GM18909 (cell line): ENCODE measurements around the gene CEACAM19.
"Not testable (repeated sequence)": the region's sequence is repeated elsewhere in the genome, so short reads cannot be mapped to it uniquely, and the experiment has no call there.

Source experiments
- ATAC-seq: cut with Tn5 transposase; IDR thresholded peaks from one replicate; pipeline ENCODE4 v1.9.1; 2021; ENCODE audit warnings: mild to moderate bottlenecking; ENCODE audit not compliant: unreplicated experiment, poor library complexity

Gene CEACAM19

DNA sequence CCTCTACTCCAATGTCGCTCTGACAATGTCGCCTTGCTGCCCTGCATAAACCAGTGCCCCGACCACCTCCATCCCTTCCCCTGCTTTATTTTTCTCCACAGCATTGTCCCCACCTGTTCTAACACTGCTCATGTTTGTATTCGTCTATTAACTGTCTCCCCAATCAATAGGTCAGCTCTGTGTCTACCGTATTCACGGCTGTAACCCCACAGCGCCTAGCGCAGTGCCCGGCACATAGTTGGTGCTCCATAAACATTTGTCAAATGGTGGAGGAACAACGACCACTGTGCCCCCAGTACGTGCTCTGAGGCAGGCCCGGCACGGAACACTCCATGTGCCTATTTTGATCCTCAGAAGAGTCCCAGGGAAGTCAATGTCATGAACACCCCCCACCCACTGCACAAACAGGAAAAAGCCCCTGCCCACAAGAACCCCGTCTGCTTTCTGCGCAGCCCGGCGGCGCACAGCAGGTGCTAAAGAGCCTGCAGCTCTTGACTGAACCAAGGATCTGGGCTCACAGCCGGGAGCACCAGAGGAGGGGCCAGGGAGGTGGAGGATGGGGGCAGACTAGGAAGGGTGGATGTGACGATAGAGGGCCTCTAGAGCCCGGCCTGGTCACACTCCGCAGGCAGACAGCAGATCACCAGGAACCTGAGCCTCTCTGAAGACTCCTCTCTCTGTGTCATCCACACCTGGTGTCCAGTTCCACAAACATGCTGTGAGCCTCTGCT is 25.8 kb downstream of the CEACAM19 start:
- no peak for ATAC-seq

DNA sequence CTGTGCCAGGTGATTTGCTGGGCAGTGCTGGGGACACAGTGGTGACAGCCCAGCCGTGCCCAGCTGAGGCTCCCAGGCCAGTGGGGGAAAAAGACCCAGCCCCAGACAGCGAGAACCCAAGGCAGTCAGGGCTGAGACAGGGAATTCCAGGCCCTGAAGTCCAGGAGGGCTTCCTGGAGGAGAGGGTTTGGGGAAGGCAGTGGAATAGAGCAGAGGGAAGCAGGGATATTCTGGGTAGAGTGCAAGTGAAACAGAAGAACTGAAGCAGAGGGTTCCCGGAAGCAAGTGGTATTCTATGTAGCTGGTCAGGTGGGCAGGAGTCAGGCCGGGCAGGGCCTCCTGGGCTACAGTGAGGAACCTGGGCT is 26.4 kb downstream of the CEACAM19 start:
- no peak for ATAC-seq

DNA sequence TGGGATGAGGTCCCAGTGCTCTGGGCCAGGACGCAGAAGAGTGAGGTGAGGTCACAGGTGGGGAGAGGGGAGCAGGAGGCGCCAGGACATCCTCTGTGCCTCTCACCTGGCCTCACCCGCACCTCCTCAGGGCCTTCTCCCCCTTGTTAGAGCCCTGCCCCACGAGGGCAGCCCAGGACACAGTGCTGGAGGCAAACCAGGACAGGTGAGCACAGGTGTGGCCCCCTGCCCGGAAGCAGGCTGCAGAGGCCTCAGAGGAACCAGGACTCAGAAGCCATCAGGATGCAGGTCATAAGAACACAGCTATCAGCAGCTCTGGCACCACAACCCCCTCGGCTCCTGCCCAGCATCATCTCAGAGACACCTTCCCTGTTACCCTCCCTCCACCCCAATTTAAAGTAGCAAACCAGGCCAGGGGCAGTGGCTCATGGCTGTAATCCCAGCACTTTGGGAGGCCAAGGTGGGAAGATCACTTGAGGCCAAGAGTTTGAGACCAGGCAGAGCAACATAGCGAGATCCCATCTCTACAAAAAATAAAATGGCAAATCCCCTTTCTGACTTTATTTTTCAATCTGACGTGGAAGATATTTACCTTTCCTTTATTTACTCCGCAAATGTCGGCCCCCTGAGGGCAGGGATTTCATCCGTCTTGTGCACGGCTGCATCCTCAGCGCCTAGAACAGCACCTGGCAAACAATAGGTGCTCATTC is 27.4 kb downstream of the CEACAM19 start, which contains the start of gene CEACAM16:
CEACAM16 (plus strand) TSS at position 660 of the 710 bp plus-strand sequence. CDS start 2,306 bp downstream, outside the sequence.
- no peak for ATAC-seq

- ATAC-seq = no peak
Measured at GRCh38 chr19:44700547-44700946, 29.3 kb downstream of the CEACAM19 start.

- no peak for ATAC-seq
Measured at GRCh38 chr19:44701228-44701627, 29.9 kb downstream of the CEACAM19 start.

- no peak for ATAC-seq
Measured at GRCh38 chr19:44702551-44703176, 31.4 kb downstream of the CEACAM19 start.

- no peak for ATAC-seq
Measured at GRCh38 chr19:44703336-44704078, 32.2 kb downstream of the CEACAM19 start.

DNA sequence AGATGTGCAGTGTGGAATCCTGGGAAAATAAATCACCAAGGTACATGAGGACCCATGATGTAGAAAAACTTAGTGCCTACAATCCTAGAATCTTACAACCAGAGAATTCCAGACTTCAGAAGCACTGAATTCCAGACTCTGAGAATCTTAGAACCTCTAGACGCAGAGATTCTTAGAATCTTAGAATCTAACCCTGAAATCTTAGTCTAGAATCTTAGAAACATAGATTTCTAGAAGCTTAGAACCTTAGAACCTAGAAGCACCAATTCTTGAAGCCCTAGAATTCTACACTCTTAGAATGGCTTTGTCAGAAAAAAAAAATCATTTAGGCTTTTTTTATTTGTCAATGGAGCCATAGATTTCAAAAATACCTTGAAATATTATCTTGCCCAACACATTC is 33.7 kb downstream of the CEACAM19 start:
- no peak for ATAC-seq

DNA sequence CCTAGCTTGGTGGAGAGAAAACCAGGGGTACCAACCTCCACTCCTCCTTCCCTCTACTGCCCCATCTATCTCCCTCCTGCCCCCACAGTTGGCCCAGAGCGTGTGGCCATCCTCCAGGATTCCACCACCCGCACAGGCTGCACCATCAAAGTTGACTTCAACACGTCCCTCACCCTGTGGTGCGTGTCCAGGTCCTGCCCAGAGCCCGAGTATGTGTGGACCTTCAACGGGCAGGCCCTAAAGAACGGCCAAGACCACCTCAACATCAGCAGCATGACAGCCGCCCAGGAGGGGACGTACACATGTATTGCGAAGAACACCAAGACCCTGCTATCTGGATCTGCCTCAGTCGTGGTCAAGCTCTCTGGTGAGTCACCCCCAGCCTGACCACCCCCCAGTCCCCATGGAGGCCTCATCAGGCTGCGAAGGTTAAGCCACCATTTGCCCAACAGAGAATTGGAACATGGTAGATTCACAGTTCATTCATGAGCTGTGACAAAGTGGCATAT is 34.3 kb downstream of the CEACAM19 start:
- no peak for ATAC-seq

DNA sequence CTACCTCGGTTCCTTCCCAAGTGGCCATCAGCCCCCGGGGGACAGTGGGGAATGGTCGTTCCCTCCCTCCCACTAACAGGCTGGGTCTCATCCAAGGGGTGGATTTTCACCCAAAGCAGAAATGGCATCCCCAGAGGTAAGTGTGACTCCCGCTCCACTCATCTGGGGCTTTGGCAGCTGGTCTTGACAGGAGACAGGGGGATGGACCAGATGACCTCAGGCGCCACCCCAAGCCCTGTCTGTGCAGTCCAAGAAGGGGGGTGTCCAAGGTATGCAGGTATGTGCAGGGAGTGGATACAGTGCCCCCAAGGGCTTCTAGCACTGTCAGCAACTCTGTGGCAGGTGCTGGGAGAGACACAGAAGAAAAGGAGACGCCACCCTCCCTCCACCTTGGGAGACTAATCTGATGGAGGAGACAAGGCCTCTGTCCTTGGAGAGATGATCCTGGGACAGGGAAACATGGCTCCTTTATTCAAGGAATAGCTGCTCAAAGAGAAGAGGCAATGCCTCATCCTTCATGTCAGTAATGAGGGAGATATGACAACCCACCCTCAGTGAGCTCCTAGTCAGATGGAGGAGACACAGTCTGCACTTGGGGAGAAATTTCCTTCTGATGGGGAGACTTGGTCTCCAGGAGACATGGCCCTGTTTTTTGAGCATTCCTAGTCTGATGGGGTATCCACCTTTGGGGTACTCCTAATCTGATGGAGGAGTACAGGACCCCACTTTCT is 35.4 kb downstream of the CEACAM19 start:
- ATAC-seq = no peak

DNA sequence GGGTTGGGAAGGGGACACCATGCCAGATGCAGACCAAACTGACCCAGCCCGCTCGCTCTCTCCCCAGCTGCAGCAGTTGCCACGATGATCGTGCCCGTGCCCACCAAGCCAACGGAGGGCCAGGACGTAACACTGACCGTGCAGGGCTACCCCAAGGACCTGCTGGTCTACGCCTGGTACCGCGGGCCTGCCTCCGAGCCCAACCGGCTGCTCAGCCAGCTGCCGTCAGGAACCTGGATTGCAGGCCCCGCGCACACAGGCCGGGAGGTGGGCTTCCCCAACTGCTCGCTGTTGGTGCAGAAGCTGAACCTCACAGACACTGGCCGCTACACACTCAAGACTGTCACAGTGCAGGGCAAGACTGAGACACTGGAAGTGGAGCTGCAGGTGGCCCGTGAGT is 36.5 kb downstream of the CEACAM19 start:
- ATAC-seq = no peak

GRCh38 chr19:44708940-44709339 is 37.7 kb downstream of the CEACAM19 start:
- no peak for ATAC-seq

- ATAC-seq = not testable (repeated sequence)
Measured at GRCh38 chr19:44709434-44710266, 38.4 kb downstream of the CEACAM19 start.

DNA sequence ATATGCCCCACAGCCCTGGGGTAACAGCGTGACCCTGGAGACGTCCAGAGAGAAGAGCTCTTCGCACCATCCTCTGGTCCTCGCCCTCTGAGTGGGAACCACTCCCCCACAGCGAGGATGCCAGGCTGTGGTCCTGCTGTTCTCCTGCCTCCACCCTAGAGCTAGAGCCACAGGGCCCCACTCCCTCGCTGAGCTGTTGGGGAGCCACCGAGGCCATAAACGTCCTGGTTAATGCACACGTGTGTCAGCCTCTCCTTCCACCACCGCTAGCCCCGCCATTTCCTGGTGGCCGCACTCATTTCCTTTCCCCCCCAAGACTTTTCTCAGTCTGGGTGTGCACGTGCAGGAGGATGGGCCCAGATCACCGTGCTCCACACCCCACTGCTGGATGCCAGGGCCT is 39.2 kb downstream of the CEACAM19 start:
- ATAC-seq = no peak

- ATAC-seq = no peak
Measured at GRCh38 chr19:44712864-44713515, 41.7 kb downstream of the CEACAM19 start.

- no peak for ATAC-seq
Measured at GRCh38 chr19:44714597-44715169, 43.4 kb downstream of the CEACAM19 start.

GRCh38 chr19:44717603-44718002 is 46.3 kb downstream of the CEACAM19 start:
- ATAC-seq = no peak
